Measurements from ENCODE around the gene TMEM9B. TPM values are rescaled to one million over a fixed set of nuclear protein-coding genes. Genes with fewer than 3 reads are reported as not detected.

Gene TMEM9B
- total RNA-seq, 1 experiment from 2014 or later: 30.0 TPM

DNA sequence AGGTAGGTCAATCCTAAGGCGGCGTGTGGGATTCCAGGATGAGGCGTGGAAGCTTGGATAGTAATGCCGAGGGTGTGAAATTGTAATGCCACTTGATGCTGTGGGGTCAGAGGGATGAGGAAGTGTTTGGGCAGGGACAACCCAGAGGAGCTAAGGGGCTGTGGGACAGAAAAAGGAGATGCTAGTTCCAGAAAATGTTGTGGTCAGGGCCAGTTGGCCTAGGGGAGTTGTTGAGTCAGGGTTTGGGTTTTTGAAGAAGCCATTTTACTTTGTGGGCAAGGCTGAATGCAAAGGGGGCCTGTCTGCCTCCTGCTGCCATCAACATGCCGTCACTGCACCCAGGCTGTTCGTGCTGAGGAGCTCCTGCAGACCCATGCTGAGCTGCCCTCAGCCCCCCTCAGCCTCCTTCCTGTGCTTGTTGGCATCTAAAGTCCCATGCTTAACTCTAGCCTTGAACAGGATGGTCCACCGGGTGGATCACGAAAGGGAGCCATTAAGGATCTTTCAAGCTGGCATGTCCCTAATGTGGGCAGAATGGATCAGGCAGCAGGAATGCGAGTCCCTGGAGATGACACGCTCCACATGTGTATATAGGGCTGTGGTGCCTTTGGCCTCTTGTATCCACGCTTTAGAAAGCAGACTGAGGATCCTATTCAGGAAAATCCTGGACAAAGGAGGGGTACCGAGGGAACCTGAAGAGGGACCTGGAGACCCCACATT, 33.6 kb downstream of the TMEM9B start:
- Mint-ChIP-seq H3K4me3 (ENCODE audit: unreplicated experiment) (no peak overlapping the region), H3K27ac (ENCODE audit: low read depth, unreplicated experiment) (no peak overlapping the region), H3K4me1 (ENCODE audit: insufficient read depth, unreplicated experiment) (peaks cover 14% of the 10 kb centered on the region), H3K9me3 (ENCODE audit: unreplicated experiment) (no peaks in the 10 kb centered on the region), H3K27me3 (ENCODE audit: insufficient read depth, unreplicated experiment) (no peaks in the 10 kb centered on the region), H3K36me3 (ENCODE audit: insufficient read depth, unreplicated experiment) (peaks cover 7% of the 10 kb centered on the region)
- ChIA-PET CTCF (interaction anchor here (0.6 to 4.2 kb wide), 5 partner anchors 11 to 125 kb away, joined by 3 to 15 read pairs (median 3); no protein-coding TSS in a partner anchor), POLR2A (interaction anchor here (0.8 to 0.9 kb wide), 2 partner anchors 16 to 98 kb away, joined by 3 read pairs; no protein-coding TSS in a partner anchor)
- intact Hi-C loops (cut with micrococcal nuclease): no loop called here
- TF ChIP-seq, protein P1, sequence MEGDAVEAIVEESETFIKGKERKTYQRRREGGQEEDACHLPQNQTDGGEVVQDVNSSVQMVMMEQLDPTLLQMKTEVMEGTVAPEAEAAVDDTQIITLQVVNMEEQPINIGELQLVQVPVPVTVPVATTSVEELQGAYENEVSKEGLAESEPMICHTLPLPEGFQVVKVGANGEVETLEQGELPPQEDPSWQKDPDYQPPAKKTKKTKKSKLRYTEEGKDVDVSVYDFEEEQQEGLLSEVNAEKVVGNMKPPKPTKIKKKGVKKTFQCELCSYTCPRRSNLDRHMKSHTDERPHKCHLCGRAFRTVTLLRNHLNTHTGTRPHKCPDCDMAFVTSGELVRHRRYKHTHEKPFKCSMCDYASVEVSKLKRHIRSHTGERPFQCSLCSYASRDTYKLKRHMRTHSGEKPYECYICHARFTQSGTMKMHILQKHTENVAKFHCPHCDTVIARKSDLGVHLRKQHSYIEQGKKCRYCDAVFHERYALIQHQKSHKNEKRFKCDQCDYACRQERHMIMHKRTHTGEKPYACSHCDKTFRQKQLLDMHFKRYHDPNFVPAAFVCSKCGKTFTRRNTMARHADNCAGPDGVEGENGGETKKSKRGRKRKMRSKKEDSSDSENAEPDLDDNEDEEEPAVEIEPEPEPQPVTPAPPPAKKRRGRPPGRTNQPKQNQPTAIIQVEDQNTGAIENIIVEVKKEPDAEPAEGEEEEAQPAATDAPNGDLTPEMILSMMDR (IDR thresholded peaks at IDR 0.05; ENCODE audit: unreplicated experiment): no peak
- DNase-seq (ENCODE audit: unreplicated experiment): no peak
- BruUV-seq (replicated peaks): no TSS peak

DNA sequence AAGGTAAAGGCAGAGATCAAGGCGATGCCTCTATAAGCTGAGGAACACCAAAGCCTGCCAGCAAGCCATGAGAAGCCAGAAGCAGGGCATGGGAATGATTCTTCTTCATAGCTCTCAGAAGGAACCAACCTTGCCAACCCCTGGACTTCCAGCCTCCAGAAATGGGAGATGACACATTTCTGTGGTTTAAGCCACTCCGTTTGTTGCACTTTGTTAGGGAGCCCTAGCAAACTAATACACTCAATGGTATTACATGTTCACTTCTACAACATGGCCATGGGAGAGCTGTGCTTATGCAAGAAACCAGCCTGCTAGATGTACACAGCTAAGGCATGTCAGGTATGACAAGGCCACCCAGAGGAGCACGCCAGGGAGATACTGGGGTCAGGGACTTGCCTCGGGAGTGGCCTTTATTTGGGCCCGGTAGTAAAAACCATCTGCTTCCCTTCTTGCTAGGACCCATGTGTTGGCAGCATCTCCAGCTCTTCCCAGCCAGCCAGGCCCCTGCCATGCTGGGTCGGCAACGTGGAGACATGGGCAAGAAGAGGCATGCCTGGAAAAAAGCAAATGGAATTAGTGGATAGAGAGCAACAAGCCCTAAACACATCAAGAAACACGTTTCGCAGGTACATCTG, 35.1 kb downstream of the TMEM9B start:
- Mint-ChIP-seq H3K9me3 (ENCODE audit: unreplicated experiment) (no peaks in the 10 kb centered on the region), H3K36me3 (ENCODE audit: insufficient read depth, unreplicated experiment) (peaks cover 7% of the 10 kb centered on the region), H3K27me3 (ENCODE audit: insufficient read depth, unreplicated experiment) (no peaks in the 10 kb centered on the region), H3K4me3 (ENCODE audit: unreplicated experiment) (no peak overlapping the region), H3K27ac (ENCODE audit: low read depth, unreplicated experiment) (no peak overlapping the region), H3K4me1 (ENCODE audit: insufficient read depth, unreplicated experiment) (peaks cover under 1% of the 10 kb centered on the region)
- POLR2A ChIA-PET: interaction anchor here (0.7 kb wide), 1 partner anchor 13 kb away, joined by 4 read pairs; the partner anchor contains the start of gene ASCL3
- CTCF ChIA-PET: interaction anchor here (0.8 to 4.2 kb wide), 3 partner anchors 14 to 329 kb away, joined by 3 to 15 read pairs (median 4); no protein-coding TSS in a partner anchor
- DNase-seq (ENCODE audit: unreplicated experiment): no peak
- BruUV-seq (replicated peaks): no TSS peak
- intact Hi-C loops (cut with micrococcal nuclease): no loop called here
- TF ChIP-seq, protein P1 (IDR thresholded peaks at IDR 0.05; ENCODE audit: unreplicated experiment): no peak

DNA sequence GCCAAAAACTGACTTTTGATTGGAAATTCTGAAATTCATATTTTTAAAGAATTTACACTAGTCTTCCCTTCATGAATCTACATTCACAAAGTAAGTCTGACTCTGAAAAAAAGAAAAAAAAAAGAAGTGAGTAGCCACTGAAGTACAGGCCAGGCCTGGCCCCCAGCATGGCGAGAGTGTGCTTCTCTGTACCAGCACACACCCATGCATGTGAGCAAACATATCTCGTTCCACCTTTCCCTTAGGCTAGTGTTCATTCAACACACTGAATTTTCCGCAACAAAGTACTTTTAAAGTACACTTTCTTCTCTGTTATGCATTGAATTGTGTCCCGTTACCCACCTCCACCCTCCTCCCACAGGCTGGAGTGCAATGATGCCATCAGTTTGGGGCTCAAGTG, 36.0 kb downstream of the TMEM9B start:
- Mint-ChIP-seq H3K27ac (ENCODE audit: low read depth, unreplicated experiment) (no peak overlapping the region), H3K27me3 (ENCODE audit: insufficient read depth, unreplicated experiment) (no peaks in the 10 kb centered on the region), H3K9me3 (ENCODE audit: unreplicated experiment) (no peaks in the 10 kb centered on the region), H3K4me1 (ENCODE audit: insufficient read depth, unreplicated experiment) (peaks cover 4% of the 10 kb centered on the region), H3K4me3 (ENCODE audit: unreplicated experiment) (no peak overlapping the region), H3K36me3 (ENCODE audit: insufficient read depth, unreplicated experiment) (peaks cover 7% of the 10 kb centered on the region)
- intact Hi-C loops (cut with micrococcal nuclease): no loop called here
- DNase-seq (ENCODE audit: unreplicated experiment): no peak
- no TSS peak for BruUV-seq (replicated peaks)
- ChIA-PET POLR2A (no interaction called here), CTCF (interaction anchor here (1.2 to 4.2 kb wide), 2 partner anchors 13 to 14 kb away, joined by 4 to 15 read pairs; no protein-coding TSS in a partner anchor)
- TF ChIP-seq, protein P1 (IDR thresholded peaks at IDR 0.05; ENCODE audit: unreplicated experiment): no peak

DNA sequence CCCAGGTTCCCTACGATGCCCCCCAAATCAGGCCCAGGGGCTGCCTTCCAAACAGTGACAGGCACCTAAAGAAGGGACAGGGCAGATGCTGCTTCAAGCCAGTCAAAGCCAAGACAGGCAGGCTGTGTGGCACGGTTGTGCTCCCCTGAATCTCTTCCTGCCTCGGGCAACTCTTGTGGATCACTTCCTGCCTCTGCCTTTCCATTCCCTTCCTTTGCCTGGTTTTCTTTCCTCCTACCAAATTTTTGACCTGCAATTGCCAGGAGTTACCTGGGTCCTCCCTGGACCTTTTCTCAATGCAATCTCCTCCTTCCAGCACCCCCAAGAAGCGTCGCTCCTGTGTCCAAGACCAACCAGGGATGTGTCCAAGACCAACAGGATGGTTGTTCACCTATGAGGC, 37.0 kb downstream of the TMEM9B start:
- peaks cover 13% of the 10 kb centered on the region for H3K36me3 Mint-ChIP-seq (ENCODE audit: insufficient read depth, unreplicated experiment)
- H3K4me3 Mint-ChIP-seq (ENCODE audit: unreplicated experiment): no peak overlapping the region
- POLR2A ChIA-PET: interaction anchor here (1.2 kb wide), 1 partner anchor 32 kb away, joined by 4 read pairs; no protein-coding TSS in a partner anchor
- no peaks in the 10 kb centered on the region for H3K9me3 Mint-ChIP-seq (ENCODE audit: unreplicated experiment)
- BruUV-seq (replicated peaks): no TSS peak
- H3K27me3 Mint-ChIP-seq (ENCODE audit: insufficient read depth, unreplicated experiment): no peaks in the 10 kb centered on the region
- no peak for DNase-seq (ENCODE audit: unreplicated experiment)
- no peak overlapping the region for H3K27ac Mint-ChIP-seq (ENCODE audit: low read depth, unreplicated experiment)
- intact Hi-C loops (cut with micrococcal nuclease): no loop called here
- CTCF ChIA-PET: interaction anchor here (0.6 to 2.1 kb wide), 3 partner anchors 13 to 89 kb away, joined by 3 to 8 read pairs (median 4); no protein-coding TSS in a partner anchor
- TF ChIP-seq, protein P1 (IDR thresholded peaks at IDR 0.05; ENCODE audit: unreplicated experiment): no peak
- peaks cover 4% of the 10 kb centered on the region for H3K4me1 Mint-ChIP-seq (ENCODE audit: insufficient read depth, unreplicated experiment)

Data from MCF 10A (cell line).